Lower leg skin (tissue), 3 donors: Measurements from ENCODE around the gene SCGB2A2.

Experiments used
- CTCF ChIP-seq, 3 donors: fragments of 450-650 bp; IDR thresholded peaks; one replicate each; pipeline ENCODE4 v1.5.1; 2016; ENCODE audit warnings: antibody characterized with exemption in 3 of 3, mild to moderate bottlenecking in 3 of 3, moderate library complexity in 2 of 3
- POLR2A ChIP-seq, 2 donors: fragments of 450-650 bp; IDR thresholded peaks; one replicate each; pipeline ENCODE4 v1.6.1; 2016 to 2017; ENCODE audit warnings: antibody characterized with exemption in 2 of 2, mild to moderate bottlenecking in 1 of 2, moderate library complexity in 1 of 2

GRCh38 chr11:62273284-62273683 lies 3.3 kb downstream of the SCGB2A2 start:
- TF ChIP-seq CTCF (IDR thresholded peaks at IDR 0.05) (no peak), POLR2A (IDR thresholded peaks at IDR 0.05) (no peak)
